Endothelial cell of umbilical vein (primary cell): ENCODE results near the gene MIER1. TPM values are rescaled to one million over a fixed set of nuclear protein-coding genes. Genes with fewer than 3 reads are reported as not detected.

Experiments used
- BruUV-seq: library from RNA; stranded (reverse); fragments of 400-500 nt; replicated peaks from 2 replicates; lab custom pipeline; 2021; lab: Mats Ljungman, UMichigan
- CTCF ChIA-PET: fragments of 300-600, 350-600 bp; sonication (Branson Sonifier 250); formaldehyde crosslinking; loops from one replicate; lab custom pipeline; 2021; ENCODE audit warnings: antibody characterized with exemption, inconsistent platforms; lab: Charles Lee
- POLR2A ChIA-PET: fragments of 300-600, 350-600 bp; sonication (Branson Sonifier 250); formaldehyde crosslinking; loops from one replicate; lab custom pipeline; 2021; ENCODE audit warnings: antibody characterized with exemption, inconsistent platforms; lab: Charles Lee
- DNase-seq: peaks from one replicate; pipeline ENCODE4 v3.0.0-alpha.2; 2011; ENCODE audit warnings: low read depth, low spot score
- FAIRE-seq: peaks from 2 replicates; lab custom pipeline; 2011; peaks lifted over from hg19 to GRCh38; lab: Jason Lieb, UNC
- H2AFZ ChIP-seq: 2 replicates; pipeline ENCODE4 v1.6.0; 2012; ENCODE audit warnings: low read depth, low read length, control low read depth, inconsistent platforms
- H3K27ac ChIP-seq: 2 replicates; pipeline ENCODE4 v1.5.1; 2011; ENCODE audit warnings: low read depth, mild to moderate bottlenecking, control low read depth, low read length, moderate library complexity; ENCODE audit not compliant: insufficient read depth
- H3K27me3 ChIP-seq, 2 experiments: 2 replicates each; pipeline versions ENCODE4 v1.6.0 to v1.6.1; 2011; ENCODE audit warnings: low read length in 2 of 2, mixed read lengths in 1 of 2; ENCODE audit not compliant: control insufficient read depth in 2 of 2, insufficient read depth in 2 of 2
- H3K36me3 ChIP-seq, 2 experiments: 2 replicates in 1 of 2; 3 replicates in 1 of 2; pipeline ENCODE4 v1.5.1; 2011; ENCODE audit warnings: low read length in 2 of 2, mild to moderate bottlenecking in 1 of 2, moderate library complexity in 1 of 2; ENCODE audit not compliant: control insufficient read depth in 2 of 2, insufficient read depth in 2 of 2; ENCODE audit errors: extremely low read depth in 1 of 2
- H3K4me1 ChIP-seq: 3 replicates; pipeline ENCODE4 v1.5.1; 2011; ENCODE audit warnings: mild to moderate bottlenecking, low read length; ENCODE audit not compliant: control insufficient read depth, insufficient read depth; ENCODE audit errors: extremely low read depth
- H3K4me2 ChIP-seq: 2 replicates; pipeline ENCODE4 v1.6.1; 2011; ENCODE audit warnings: low read length, control low read depth, mixed read lengths; ENCODE audit not compliant: insufficient read depth
- H3K4me3 ChIP-seq, 3 experiments: fragments of 200-600 bp in 1 of 3; sonication (generic), shearing (Covaris generic) in 1 of 3; replicated peaks in 1 of 3; 2 replicates each; pipeline ENCODE4 v1.5.1; 2011 to 2016; ENCODE audit warnings: control low read depth in 3 of 3, low read length in 3 of 3, mild to moderate bottlenecking in 2 of 3, inconsistent platforms in 1 of 3, low read depth in 1 of 3, moderate library complexity in 1 of 3; ENCODE audit not compliant: insufficient read depth in 1 of 3
- H3K79me2 ChIP-seq: 2 replicates; pipeline ENCODE4 v1.6.0; 2012; ENCODE audit warnings: low read length, inconsistent platforms; ENCODE audit not compliant: control insufficient read depth, insufficient read depth
- H3K9ac ChIP-seq: replicated peaks from 2 replicates; pipeline ENCODE3; 2011; ENCODE audit warnings: low read length, control low read depth; ENCODE audit not compliant: insufficient read depth; ENCODE audit errors: extremely low read depth
- H3K9me1 ChIP-seq: replicated peaks from 3 replicates; pipeline ENCODE4 v1.6.0; 2011; ENCODE audit warnings: mild to moderate bottlenecking, low read length; ENCODE audit not compliant: control insufficient read depth, insufficient read depth; ENCODE audit errors: extremely low read depth
- H3K9me3 ChIP-seq: replicated peaks from 2 replicates; pipeline ENCODE4 v1.5.1; 2012; ENCODE audit warnings: low read length, inconsistent platforms; ENCODE audit not compliant: control insufficient read depth, insufficient read depth
- H4K20me1 ChIP-seq: replicated peaks from 2 replicates; pipeline ENCODE3; 2011; ENCODE audit warnings: mild to moderate bottlenecking, low read length; ENCODE audit not compliant: control insufficient read depth, insufficient read depth; ENCODE audit errors: extremely low read depth
- CTCF ChIP-seq, 2 donors: IDR thresholded peaks; 1 replicate in 1 of 2; 2 replicates in 1 of 2; pipeline ENCODE4 v1.5.1; 2011; ENCODE audit warnings: low read length in 2 of 2, mild to moderate bottlenecking in 2 of 2, moderate library complexity in 2 of 2, control low read depth in 1 of 2, inconsistent platforms in 1 of 2, low read depth in 1 of 2; ENCODE audit not compliant: insufficient read depth in 1 of 2; ENCODE audit errors: extremely low read depth in 1 of 2
- EZH2 ChIP-seq: IDR thresholded peaks from 2 replicates; pipeline ENCODE4 v1.6.1; 2012; ENCODE audit warnings: borderline replicate concordance, low read depth, mild to moderate bottlenecking, moderate library complexity, low read length, inconsistent platforms; ENCODE audit not compliant: severe bottlenecking
- FOS ChIP-seq: IDR thresholded peaks from 2 replicates; pipeline ENCODE4 v1.6.1; 2011; ENCODE audit warnings: mild to moderate bottlenecking, low read length, moderate library complexity, borderline replicate concordance; ENCODE audit not compliant: insufficient read depth
- GATA2 ChIP-seq: IDR thresholded peaks from 2 replicates; pipeline ENCODE4 v1.7.0; 2011; ENCODE audit warnings: low read depth, mild to moderate bottlenecking, moderate library complexity, mixed read lengths, low read length; ENCODE audit not compliant: insufficient read length, insufficient read depth
- JUN ChIP-seq: IDR thresholded peaks from 2 replicates; pipeline ENCODE4 v1.6.1; 2011; ENCODE audit warnings: borderline replicate concordance, low read depth; ENCODE audit not compliant: insufficient read length, insufficient read depth
- MAX ChIP-seq: IDR thresholded peaks from 2 replicates; pipeline ENCODE4 v1.6.1; 2011; ENCODE audit not compliant: insufficient read depth, insufficient read length
- MYC ChIP-seq: IDR thresholded peaks from one replicate; pipeline ENCODE4 v1.6.1; 2011; ENCODE audit warnings: mild to moderate bottlenecking, low read depth, low read length
- POLR2A ChIP-seq: IDR thresholded peaks from 2 replicates; pipeline ENCODE4 v1.6.1; 2012; ENCODE audit warnings: low read depth, mild to moderate bottlenecking, control low read depth, low read length
- POLR2AphosphoS5 ChIP-seq: IDR thresholded peaks from 2 replicates; pipeline ENCODE4 v1.6.1; 2012; ENCODE audit warnings: low read depth, mild to moderate bottlenecking, control low read depth, low read length, moderate library complexity; ENCODE audit not compliant: insufficient read depth
- dilution Hi-C: fragments of 300-500 bp; cut with MboI; formaldehyde crosslinking; loops from one replicate; pipeline ENCODE4 v1.15.0; 2019; ENCODE audit warnings: low sequenced_read_pairs; ENCODE audit not compliant: extremely low pct_ligation_motif_present
- intact Hi-C: fragments of 100-400 bp; cut with micrococcal nuclease; formaldehyde crosslinking; loops from one replicate; pipeline ENCODE4 v1.10.0; 2022
- polyA plus RNA-seq, 4 experiments: library from polyadenylated mRNA; depleted of rRNA in 3 of 4; stranded (reverse) in 3 of 4; unstranded in 1 of 4; fragments of >200 nt; gene quantifications; 2 replicates each; pipeline versions ENCODE4 v1.2.1 to v1.2.3, GENCODE V29; 2011 to 2012; ENCODE audit warnings: missing spikeins in 1 of 4
- total RNA-seq: library from RNA; stranded (reverse); gene quantifications from 2 replicates; pipeline ENCODE4 v1.2.3, GENCODE V29; 2021

The MIER1 gene
- total and polyA plus RNA-seq, 2 donors (not counting 3 experiments of a cell fraction or from before 2014, with no cell fraction given) = 7.3 to 36.8 TPM

GRCh38 chr1:67029472-67029871 is 104.7 kb downstream of the MIER1 start:
- Histone ChIP-seq H3K36me3 (no peaks in the 10 kb centered on the region), H3K4me3 (no peak overlapping the region), H3K27me3 (no peaks in the 10 kb centered on the region), H3K9me3 (no peaks in the 10 kb centered on the region), H2AFZ (no peak overlapping the region), H3K4me2 (no peak overlapping the region), H3K27ac (no peak overlapping the region), H4K20me1 (no peaks in the 10 kb centered on the region), H3K79me2 (no peaks in the 10 kb centered on the region), H3K9ac (no peak overlapping the region), H3K9me1 (no peaks in the 10 kb centered on the region), H3K4me1 (no peaks in the 10 kb centered on the region)
- no TSS peak for BruUV-seq
- TF ChIP-seq MYC (no peak), GATA2 (no peak), JUN (no peak), MAX (no peak), POLR2AphosphoS5 (no peak), CTCF (IDR thresholded peaks at IDR 0.05; ENCODE audit: extremely low read depth in 1 of 2, insufficient read depth in 1 of 2, low read depth in 1 of 2, low read length in 2 of 2) (no peak), EZH2 (no peak), POLR2A (no peak), FOS (no peak)
- CTCF ChIA-PET = interaction anchor here (1.0 to 2.9 kb wide), 6 partner anchors 9 to 182 kb away, joined by 3 to 8 read pairs (median 4); no protein-coding TSS in a partner anchor
- no peak for FAIRE-seq
- POLR2A ChIA-PET = no interaction called here
- intact Hi-C loops = no loop called here
- no peak for DNase-seq
- dilution Hi-C loops = no loop called here
